Measurements from ENCODE around the gene DEXI. TPM values are rescaled to one million over a fixed set of nuclear protein-coding genes. Genes with fewer than 3 reads are reported as not detected.

The DEXI gene
- total and polyA plus RNA-seq, 2 of the 13 experiments (the other 11 are each of a cell fraction or from before 2014, with no cell fraction given) = 51.5 to 70.4 TPM

GRCh38 chr16:10918294-10919002 is 23.8 kb downstream of the DEXI start (continued):
- TF ChIP-seq, protein P1, sequence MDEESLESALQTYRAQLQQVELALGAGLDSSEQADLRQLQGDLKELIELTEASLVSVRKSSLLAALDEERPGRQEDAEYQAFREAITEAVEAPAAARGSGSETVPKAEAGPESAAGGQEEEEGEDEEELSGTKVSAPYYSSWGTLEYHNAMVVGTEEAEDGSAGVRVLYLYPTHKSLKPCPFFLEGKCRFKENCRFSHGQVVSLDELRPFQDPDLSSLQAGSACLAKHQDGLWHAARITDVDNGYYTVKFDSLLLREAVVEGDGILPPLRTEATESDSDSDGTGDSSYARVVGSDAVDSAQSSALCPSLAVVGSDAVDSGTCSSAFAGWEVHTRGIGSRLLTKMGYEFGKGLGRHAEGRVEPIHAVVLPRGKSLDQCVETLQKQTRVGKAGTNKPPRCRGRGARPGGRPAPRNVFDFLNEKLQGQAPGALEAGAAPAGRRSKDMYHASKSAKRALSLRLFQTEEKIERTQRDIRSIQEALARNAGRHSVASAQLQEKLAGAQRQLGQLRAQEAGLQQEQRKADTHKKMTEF (CRISPR knock-in tag; IDR thresholded peaks at IDR 0.05) = peak; percentile 59
- TF ChIP-seq ZSCAN22 (CRISPR knock-in tag; IDR thresholded peaks at IDR 0.05) (no peak), ATRX (CRISPR knock-in tag; IDR thresholded peaks at IDR 0.05; ENCODE audit: borderline replicate concordance) (no peak), AHR (CRISPR knock-in tag; IDR thresholded peaks at IDR 0.05) (no peak), ZNF263 (CRISPR knock-in tag; IDR thresholded peaks at IDR 0.05) (peak; percentile 18; the same call in 1 of the 2 replicates), NPAS2 (CRISPR knock-in tag; IDR thresholded peaks at IDR 0.05; ENCODE audit: borderline replicate concordance) (no peak), FOSL2 (CRISPR knock-in tag; IDR thresholded peaks at IDR 0.05) (peak; percentile 78), FOXC1 (CRISPR knock-in tag; IDR thresholded peaks at IDR 0.05; ENCODE audit: borderline replicate concordance) (peak; percentile 61; the same call in 1 of the 2 replicates), MXD4 (CRISPR knock-in tag; IDR thresholded peaks at IDR 0.05) (peak; percentile 70; the same call in 1 of the 2 replicates), TIGD3 (CRISPR knock-in tag; IDR thresholded peaks at IDR 0.05; ENCODE audit: borderline replicate concordance) (no peak), ZNF800 (CRISPR knock-in tag; IDR thresholded peaks at IDR 0.05) (0 out of 2 replicates have a peak, but pooled peaks have one; percentile 51), RFX1 (IDR thresholded peaks at IDR 0.05) (no peak), ZNF768 (CRISPR knock-in tag; IDR thresholded peaks at IDR 0.05) (no peak; the same call in 1 of the 2 replicates), ETV6 (CRISPR knock-in tag; conservative IDR thresholded peaks at IDR 0.05) (0 out of 2 replicates have a peak, but pooled peaks have one; percentile 59), HIC2 (CRISPR knock-in tag; IDR thresholded peaks at IDR 0.05; ENCODE audit: low read depth) (no peak), ERF (CRISPR knock-in tag; IDR thresholded peaks at IDR 0.05) (0 out of 2 replicates have a peak, but pooled peaks have one; percentile 85)
